Vagina (tissue), 2 donors: Measurements from ENCODE around the gene USP32.
"Not testable (repeated sequence)": the region's sequence is repeated elsewhere in the genome, so short reads cannot be mapped to it uniquely, and the experiment has no call there.

ENCODE experiments used
- CTCF ChIP-seq, 3 experiments: fragments of 450-650 bp in 2 of 3; fragments of 200-600 bp in 1 of 3; sonication (generic) in 1 of 3; IDR thresholded peaks; one replicate each; pipeline ENCODE4 v1.5.1; 2017 to 2019; ENCODE audit warnings: antibody characterized with exemption in 3 of 3, mild to moderate bottlenecking in 2 of 3, moderate library complexity in 2 of 3
- POLR2A ChIP-seq, 2 donors: fragments of 450-650 bp; IDR thresholded peaks; one replicate each; pipeline ENCODE4 v1.6.1; 2017; ENCODE audit warnings: antibody characterized with exemption in 2 of 2, mild to moderate bottlenecking in 2 of 2, moderate library complexity in 2 of 2

GRCh38 chr17:60180380-60180779, 211.6 kb downstream of the USP32 start:
- not testable (repeated sequence) for TF ChIP-seq CTCF, POLR2A (IDR thresholded peaks at IDR 0.05)
